H1 (cell line): Measurements from ENCODE around the gene BTBD16. TPM values are rescaled to one million over a fixed set of nuclear protein-coding genes. Genes with fewer than 3 reads are reported as not detected.

Experiments used
- ATF2 ChIP-seq: IDR thresholded peaks from 2 replicates; pipeline ENCODE4 v1.6.1; 2012; ENCODE audit warnings: low read length, inconsistent platforms
- CBX8 ChIP-seq: fragments of 300-800, 300-1000 bp; sonication (generic); IDR thresholded peaks from 2 replicates; pipeline ENCODE4 v1.7.1; 2016; ENCODE audit warnings: low read depth, low read length, borderline replicate concordance
- CHD7 ChIP-seq: fragments of 300-600 bp; sonication (generic); IDR thresholded peaks from 2 replicates; pipeline ENCODE4 v1.7.1; 2012; ENCODE audit warnings: low read length, moderate library complexity, mild to moderate bottlenecking, inconsistent platforms; ENCODE audit not compliant: insufficient replicate concordance
- GTF2F1 ChIP-seq: IDR thresholded peaks from 2 replicates; pipeline ENCODE4 v1.6.1; 2012; ENCODE audit warnings: low read depth, low read length, improper control_type of control experiment, borderline replicate concordance
- NRF1 ChIP-seq: IDR thresholded peaks from 2 replicates; pipeline ENCODE4 v1.6.1; 2011; ENCODE audit warnings: mild to moderate bottlenecking, low read depth, low read length, improper control_type of control experiment
- SIN3A ChIP-seq, 2 experiments: IDR thresholded peaks in 1 of 2; conservative IDR thresholded peaks in 1 of 2; 2 replicates each; pipeline ENCODE4 v1.6.1; 2011 to 2012; ENCODE audit warnings: low read length in 2 of 2, improper control_type of control experiment in 1 of 2, low read depth in 1 of 2, mild to moderate bottlenecking in 1 of 2
- SP4 ChIP-seq: IDR thresholded peaks from 2 replicates; pipeline ENCODE4 v1.6.1; 2012; ENCODE audit warnings: low read length, inconsistent platforms
- TAF1 ChIP-seq: IDR thresholded peaks from 2 replicates; pipeline ENCODE4 v1.6.1; 2011; ENCODE audit warnings: mild to moderate bottlenecking, low read depth, low read length
- TAF7 ChIP-seq: optimal IDR thresholded peaks from 2 replicates; pipeline ENCODE3; 2011; ENCODE audit warnings: low read depth, mild to moderate bottlenecking, inconsistent platforms, low read length, moderate library complexity, borderline replicate concordance
- ZNF274 ChIP-seq: IDR thresholded peaks from 2 replicates; pipeline ENCODE4 v1.7.0; 2012; ENCODE audit warnings: low read length, borderline replicate concordance; ENCODE audit errors: extremely low read depth
- polyA plus RNA-seq, 7 experiments: library from polyadenylated mRNA; depleted of rRNA in 3 of 7; stranded (reverse) in 5 of 7; unstranded in 2 of 7; fragments of >200 nt in 5 of 7; fragments of 200-250 nt in 2 of 7; gene quantifications; 1 replicate in 5 of 7; 2 replicates in 1 of 7; 4 replicates in 1 of 7; pipeline versions ENCODE4 v1.2.1 to v1.2.3, GENCODE V29; 2011 to 2013; ENCODE audit warnings: missing spikeins in 2 of 7, mixed read lengths in 2 of 7
- total RNA-seq: library from RNA; stranded (reverse); fragmentation: NEBNext Ultra II Directional; extraction: Animal tissue kit (Norgen Biotek cat#: 25700); gene quantifications from 2 replicates; pipeline ENCODE4 v1.2.1, GENCODE V29; 2021

Gene BTBD16
- total and polyA plus RNA-seq, 2 of the 8 experiments (the other 6 are each of a cell fraction or from before 2014, with no cell fraction given): 0.05 TPM; not detected in 1

GRCh38 chr10:122387572-122387971 lies 116.5 kb downstream of the BTBD16 start (continued):
- TF ChIP-seq CHD7: no peak
- TF ChIP-seq NRF1: no peak
- no peak for TF ChIP-seq TAF7
- TF ChIP-seq GTF2F1: no peak
- TF ChIP-seq TAF1: no peak
- TF ChIP-seq SIN3A (conservative IDR thresholded peaks at IDR 0.05 in 1 of 2, IDR thresholded peaks at IDR 0.05 in 1 of 2; ENCODE audit: low read depth in 1 of 2, low read length in 2 of 2): no peak
- no peak for TF ChIP-seq ATF2
- TF ChIP-seq ZNF274: no peak
- no peak for TF ChIP-seq SP4
- TF ChIP-seq CBX8: no peak
